ENCODE data around the gene MYO9A. TPM values are rescaled to one million over a fixed set of nuclear protein-coding genes. Genes with fewer than 3 reads are reported as not detected.
"Not testable (repeated sequence)": the region's sequence is repeated elsewhere in the genome, so short reads cannot be mapped to it uniquely, and the experiment has no call there.

The MYO9A gene
- total RNA-seq, 1 donor from 2014 or later = 79.5 TPM

GRCh38 chr15:72074335-72075060, 43.5 kb downstream of the MYO9A start:
- DNase-seq (ENCODE audit: low spot score in 2 of 2, unreplicated experiment in 2 of 2) = no peak
- H3K27me3 Mint-ChIP-seq (ENCODE audit: low read depth) = no peaks in the 10 kb centered on the region
- peaks cover 15% of the 10 kb centered on the region for H3K36me3 Mint-ChIP-seq
- peaks cover 10% of the 10 kb centered on the region for H3K9me3 Mint-ChIP-seq
- no peak for TF ChIP-seq CTCF (IDR thresholded peaks at IDR 0.05; ENCODE audit: unreplicated experiment)
- H3K4me1 Mint-ChIP-seq = peaks cover 6% of the 10 kb centered on the region
- peak overlapping the region; percentile 14 for H3K27ac Mint-ChIP-seq
- H3K4me3 Mint-ChIP-seq = no peak overlapping the region

GRCh38 chr15:72071448-72071825, 46.5 kb downstream of the MYO9A start:
- not testable (repeated sequence) for H3K4me1 Mint-ChIP-seq; H3K27me3 Mint-ChIP-seq (ENCODE audit: low read depth)

GRCh38 chr15:72070817-72071447, 47.0 kb downstream of the MYO9A start:
- no peak for TF ChIP-seq CTCF (IDR thresholded peaks at IDR 0.05; ENCODE audit: unreplicated experiment)
- no peak for DNase-seq (ENCODE audit: low spot score in 2 of 2, unreplicated experiment in 2 of 2)
- Mint-ChIP-seq H3K4me3 (no peak overlapping the region), H3K9me3 (peaks cover 6% of the 10 kb centered on the region), H3K4me1 (peaks cover 6% of the 10 kb centered on the region), H3K36me3 (peaks cover 7% of the 10 kb centered on the region), H3K27me3 (ENCODE audit: low read depth) (no peaks in the 10 kb centered on the region), H3K27ac (peak overlapping the region; percentile 10)

More at GRCh38 chr15:72071448-72071825, 46.5 kb downstream of the MYO9A start:
- not testable (repeated sequence) for H3K36me3 Mint-ChIP-seq; H3K27ac Mint-ChIP-seq; DNase-seq (ENCODE audit: low spot score in 2 of 2, unreplicated experiment in 2 of 2); H3K9me3 Mint-ChIP-seq; H3K4me3 Mint-ChIP-seq

- TF ChIP-seq CTCF (IDR thresholded peaks at IDR 0.05; ENCODE audit: unreplicated experiment) = no peak
- DNase-seq (ENCODE audit: low spot score in 2 of 2, unreplicated experiment in 2 of 2) = no peak
- Mint-ChIP-seq H3K4me3 (no peak overlapping the region), H3K4me1 (no peaks in the 10 kb centered on the region), H3K27ac (no peak overlapping the region), H3K36me3 (peaks cover 13% of the 10 kb centered on the region), H3K9me3 (peaks cover 7% of the 10 kb centered on the region), H3K27me3 (ENCODE audit: low read depth) (no peaks in the 10 kb centered on the region)
Measured at GRCh38 chr15:72068856-72069255, 49.1 kb downstream of the MYO9A start.

GRCh38 chr15:72065801-72066200, 52.1 kb downstream of the MYO9A start:
- Mint-ChIP-seq H3K4me3 (no peak overlapping the region), H3K9me3 (peaks cover 23% of the 10 kb centered on the region), H3K36me3 (peaks cover 20% of the 10 kb centered on the region), H3K4me1 (no peaks in the 10 kb centered on the region), H3K27ac (no peak overlapping the region), H3K27me3 (ENCODE audit: low read depth) (no peaks in the 10 kb centered on the region)
- DNase-seq (ENCODE audit: low spot score in 2 of 2, unreplicated experiment in 2 of 2) = no peak
- no peak for TF ChIP-seq CTCF (IDR thresholded peaks at IDR 0.05; ENCODE audit: unreplicated experiment)

- no peaks in the 10 kb centered on the region for H3K27me3 Mint-ChIP-seq (ENCODE audit: low read depth)
- DNase-seq (ENCODE audit: low spot score in 2 of 2, unreplicated experiment in 2 of 2) = no peak
- no peak overlapping the region for H3K27ac Mint-ChIP-seq
- H3K4me3 Mint-ChIP-seq = no peak overlapping the region
- peaks cover 18% of the 10 kb centered on the region for H3K36me3 Mint-ChIP-seq
- H3K9me3 Mint-ChIP-seq = peaks cover 23% of the 10 kb centered on the region
- peaks cover 5% of the 10 kb centered on the region for H3K4me1 Mint-ChIP-seq
- TF ChIP-seq CTCF (IDR thresholded peaks at IDR 0.05; ENCODE audit: unreplicated experiment) = no peak
Measured at GRCh38 chr15:72063186-72063585, 54.8 kb downstream of the MYO9A start.

Measured in mesothelial cell of epicardium (in vitro differentiated cells).